ENCODE results near the gene TRMT11. TPM values are rescaled to one million over a fixed set of nuclear protein-coding genes. Genes with fewer than 3 reads are reported as not detected.

TRMT11 gene
- total RNA-seq, 1 donor: 26.8 TPM

GRCh38 chr6:125944896-125945295, 41.4 kb upstream of the TRMT11 start:
- peak overlapping the region; percentile 45 for H3K4me2 ChIP-seq (ENCODE audit: insufficient read depth, low read length)
- H4K20me1 ChIP-seq (ENCODE audit: insufficient read depth, low read length): no peaks in the 10 kb centered on the region
- no peak overlapping the region for H2AFZ ChIP-seq (ENCODE audit: low read length)
- peaks cover 73% of the 10 kb centered on the region for H3K4me1 ChIP-seq (ENCODE audit: insufficient read depth, low read length)
- H3K4me3 ChIP-seq (ENCODE audit: insufficient read depth, low read length): no peak overlapping the region
- H3K79me2 ChIP-seq (ENCODE audit: insufficient read depth, low read length): no peaks in the 10 kb centered on the region
- H3K9me3 ChIP-seq (ENCODE audit: low read depth, low read length): no peaks in the 10 kb centered on the region
- H3K27me3 ChIP-seq (ENCODE audit: insufficient read depth, low read length): no peaks in the 10 kb centered on the region
- H3K36me3 ChIP-seq (ENCODE audit: insufficient read depth, low read length): no peaks in the 10 kb centered on the region
- DNase-seq (ENCODE audit: insufficient read length, low spot score, missing footprints): no peak
- TF ChIP-seq, protein P1, sequence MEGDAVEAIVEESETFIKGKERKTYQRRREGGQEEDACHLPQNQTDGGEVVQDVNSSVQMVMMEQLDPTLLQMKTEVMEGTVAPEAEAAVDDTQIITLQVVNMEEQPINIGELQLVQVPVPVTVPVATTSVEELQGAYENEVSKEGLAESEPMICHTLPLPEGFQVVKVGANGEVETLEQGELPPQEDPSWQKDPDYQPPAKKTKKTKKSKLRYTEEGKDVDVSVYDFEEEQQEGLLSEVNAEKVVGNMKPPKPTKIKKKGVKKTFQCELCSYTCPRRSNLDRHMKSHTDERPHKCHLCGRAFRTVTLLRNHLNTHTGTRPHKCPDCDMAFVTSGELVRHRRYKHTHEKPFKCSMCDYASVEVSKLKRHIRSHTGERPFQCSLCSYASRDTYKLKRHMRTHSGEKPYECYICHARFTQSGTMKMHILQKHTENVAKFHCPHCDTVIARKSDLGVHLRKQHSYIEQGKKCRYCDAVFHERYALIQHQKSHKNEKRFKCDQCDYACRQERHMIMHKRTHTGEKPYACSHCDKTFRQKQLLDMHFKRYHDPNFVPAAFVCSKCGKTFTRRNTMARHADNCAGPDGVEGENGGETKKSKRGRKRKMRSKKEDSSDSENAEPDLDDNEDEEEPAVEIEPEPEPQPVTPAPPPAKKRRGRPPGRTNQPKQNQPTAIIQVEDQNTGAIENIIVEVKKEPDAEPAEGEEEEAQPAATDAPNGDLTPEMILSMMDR (IDR thresholded peaks at IDR 0.05; ENCODE audit: extremely low read depth, low read depth, low read length): no peak
- peak overlapping the region; percentile 98 for H3K27ac ChIP-seq (ENCODE audit: low read depth, low read length)

- peak overlapping the region; percentile 98 for H3K27ac ChIP-seq (ENCODE audit: low read depth, low read length)
- peak overlapping the region; percentile 57 for H3K4me2 ChIP-seq (ENCODE audit: insufficient read depth, low read length)
- no peaks in the 10 kb centered on the region for H3K79me2 ChIP-seq (ENCODE audit: insufficient read depth, low read length)
- no peaks in the 10 kb centered on the region for H4K20me1 ChIP-seq (ENCODE audit: insufficient read depth, low read length)
- TF ChIP-seq, protein P1 (IDR thresholded peaks at IDR 0.05; ENCODE audit: extremely low read depth, low read depth, low read length): no peak
- H3K9me3 ChIP-seq (ENCODE audit: low read depth, low read length): no peaks in the 10 kb centered on the region
- peaks cover 78% of the 10 kb centered on the region for H3K4me1 ChIP-seq (ENCODE audit: insufficient read depth, low read length)
- peak overlapping the region; percentile 1 for H3K4me3 ChIP-seq (ENCODE audit: insufficient read depth, low read length)
- DNase-seq (ENCODE audit: insufficient read length, low spot score, missing footprints): no peak
- H3K36me3 ChIP-seq (ENCODE audit: insufficient read depth, low read length): no peaks in the 10 kb centered on the region
- H2AFZ ChIP-seq (ENCODE audit: low read length): no peak overlapping the region
- H3K27me3 ChIP-seq (ENCODE audit: insufficient read depth, low read length): no peaks in the 10 kb centered on the region
These were observed 40.8 kb upstream of the TRMT11 start for GRCh38 chr6:125945378-125946141.

GRCh38 chr6:125947615-125948014, 38.7 kb upstream of the TRMT11 start:
- Histone ChIP-seq H2AFZ (ENCODE audit: low read length) (no peak overlapping the region), H3K36me3 (ENCODE audit: insufficient read depth, low read length) (no peaks in the 10 kb centered on the region), H3K27ac (ENCODE audit: low read depth, low read length) (peak overlapping the region; percentile 98), H3K79me2 (ENCODE audit: insufficient read depth, low read length) (no peaks in the 10 kb centered on the region), H3K9me3 (ENCODE audit: low read depth, low read length) (no peaks in the 10 kb centered on the region), H3K4me1 (ENCODE audit: insufficient read depth, low read length) (peaks cover 67% of the 10 kb centered on the region), H4K20me1 (ENCODE audit: insufficient read depth, low read length) (no peaks in the 10 kb centered on the region), H3K4me3 (ENCODE audit: insufficient read depth, low read length) (no peak overlapping the region), H3K4me2 (ENCODE audit: insufficient read depth, low read length) (no peak overlapping the region), H3K27me3 (ENCODE audit: insufficient read depth, low read length) (no peaks in the 10 kb centered on the region)
- TF ChIP-seq, protein P1 (IDR thresholded peaks at IDR 0.05; ENCODE audit: extremely low read depth, low read depth, low read length): no peak
- DNase-seq (ENCODE audit: insufficient read length, low spot score, missing footprints): peak; percentile 67

DNA sequence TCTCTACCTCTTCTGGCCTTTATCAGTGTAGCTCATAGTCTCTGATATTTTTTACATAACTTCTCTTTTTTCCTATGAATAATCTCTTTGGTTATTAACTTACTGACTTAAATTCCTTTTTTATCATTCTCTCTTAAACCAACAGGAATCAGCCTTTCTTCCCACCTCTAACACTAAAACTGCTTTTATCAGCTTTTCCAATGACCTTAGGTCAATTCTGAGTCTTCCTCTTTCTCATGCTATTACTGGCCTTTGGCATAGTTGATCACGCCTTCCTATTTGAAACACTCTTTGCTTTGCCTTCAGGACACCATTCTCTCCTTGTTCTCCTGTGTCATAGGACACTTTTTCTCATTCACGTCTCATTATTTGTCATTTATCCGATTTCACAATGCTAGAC, 37.9 kb upstream of the TRMT11 start:
- H3K4me1 ChIP-seq (ENCODE audit: insufficient read depth, low read length): peaks cover 62% of the 10 kb centered on the region

More for the DNA sequence above, 37.9 kb upstream of the TRMT11 start:
- no peaks in the 10 kb centered on the region for H3K9me3 ChIP-seq (ENCODE audit: low read depth, low read length)
- no peak overlapping the region for H2AFZ ChIP-seq (ENCODE audit: low read length)
- H3K4me3 ChIP-seq (ENCODE audit: insufficient read depth, low read length): no peak overlapping the region
- H3K27ac ChIP-seq (ENCODE audit: low read depth, low read length): peak overlapping the region; percentile 98
- H3K79me2 ChIP-seq (ENCODE audit: insufficient read depth, low read length): no peaks in the 10 kb centered on the region
- TF ChIP-seq, protein P1 (IDR thresholded peaks at IDR 0.05; ENCODE audit: extremely low read depth, low read depth, low read length): no peak
- H3K36me3 ChIP-seq (ENCODE audit: insufficient read depth, low read length): no peaks in the 10 kb centered on the region
- no peaks in the 10 kb centered on the region for H4K20me1 ChIP-seq (ENCODE audit: insufficient read depth, low read length)
- no peak overlapping the region for H3K4me2 ChIP-seq (ENCODE audit: insufficient read depth, low read length)
- DNase-seq (ENCODE audit: insufficient read length, low spot score, missing footprints): no peak
- H3K27me3 ChIP-seq (ENCODE audit: insufficient read depth, low read length): no peaks in the 10 kb centered on the region

All from osteoblast (primary cell).